T-cell (primary cell): ENCODE measurements around the gene FYB1. TPM values are rescaled to one million over a fixed set of nuclear protein-coding genes. Genes with fewer than 3 reads are reported as not detected.

Experiments used
- ATAC-seq, 4 experiments: fragments of 200-7000 bp in 3 of 4; fragments of 150-1000 bp in 1 of 4; cut with Tn5 transposase; replicated peaks in 1 of 4; 1 replicate in 3 of 4; 2 replicates in 1 of 4; pipeline ENCODE4 v1.10.0; 2021; ENCODE audit warnings: moderate library complexity in 3 of 4, mild to moderate bottlenecking in 2 of 4, moderate number of reproducible peaks in 1 of 4
- CTCF ChIA-PET, 2 donors: fragments of 300-600 bp; sonication (Branson Sonifier 250); formaldehyde crosslinking; loops; one replicate each; lab custom pipeline; 2022; ENCODE audit warnings: antibody characterized with exemption in 2 of 2; lab: Charles Lee
- POLR2A ChIA-PET, 2 donors: fragments of 300-600 bp; sonication (Branson Sonifier 250); formaldehyde crosslinking; loops; one replicate each; lab custom pipeline; 2022; ENCODE audit warnings: antibody characterized with exemption in 2 of 2; lab: Charles Lee
- DNase-seq, 35 experiments: peaks; one replicate each; pipeline versions ENCODE4 v3.0.0 to v3.0.0-alpha.2; 2013 to 2023
- H3K27ac ChIP-seq: one replicate; pipeline ENCODE4 v1.5.1; 2013; ENCODE audit warnings: low read length
- H3K27me3 ChIP-seq, 2 experiments: replicated peaks in 1 of 2; 1 replicate in 1 of 2; 2 replicates in 1 of 2; pipeline versions ENCODE4 v1.6.1 to v1.7.0; 2013; ENCODE audit warnings: low read length in 1 of 2, mixed read lengths in 1 of 2; ENCODE audit not compliant: control insufficient read depth in 2 of 2, insufficient read depth in 2 of 2; ENCODE audit errors: extremely low read depth in 1 of 2
- H3K36me3 ChIP-seq, 2 donors: 1 replicate in 1 of 2; 2 replicates in 1 of 2; pipeline versions ENCODE4 v1.6.1 to v1.7.0; 2013; ENCODE audit warnings: low read length in 1 of 2; ENCODE audit not compliant: control insufficient read depth in 2 of 2, insufficient read depth in 1 of 2; ENCODE audit errors: extremely low read depth in 1 of 2
- H3K4me1 ChIP-seq, 2 experiments: 1 replicate in 1 of 2; 2 replicates in 1 of 2; pipeline versions ENCODE4 v1.6.1 to v1.7.0; 2013; ENCODE audit warnings: low read length in 2 of 2, mixed read lengths in 1 of 2; ENCODE audit not compliant: insufficient read depth in 2 of 2, control insufficient read depth in 1 of 2; ENCODE audit errors: extremely low read depth in 1 of 2
- H3K4me3 ChIP-seq, 2 donors: 1 replicate in 1 of 2; 2 replicates in 1 of 2; pipeline versions ENCODE4 v1.5.1 to v1.7.0; 2013; ENCODE audit warnings: mild to moderate bottlenecking in 2 of 2, low read length in 1 of 2, moderate library complexity in 1 of 2; ENCODE audit not compliant: control insufficient read depth in 1 of 2; ENCODE audit errors: extremely low read depth in 1 of 2
- H3K9me3 ChIP-seq: 2 replicates; pipeline ENCODE4 v1.7.0; 2013
- H3K27ac Mint-ChIP-seq, 2 donors: one replicate each; pipeline ENCODE4 v1.8.0; 2020 to 2021; ENCODE audit warnings: mild to moderate bottlenecking in 2 of 2, mixed read lengths in 2 of 2
- H3K27me3 Mint-ChIP-seq, 2 donors: one replicate each; pipeline ENCODE4 v1.8.0; 2021 to 2022; ENCODE audit warnings: mixed read lengths in 2 of 2
- H3K36me3 Mint-ChIP-seq: one replicate; pipeline ENCODE4 v1.8.0; 2021; ENCODE audit warnings: mixed read lengths
- H3K4me1 Mint-ChIP-seq, 3 donors: one replicate each; pipeline ENCODE4 v1.8.0; 2020 to 2022; ENCODE audit warnings: mixed read lengths in 3 of 3, mild to moderate bottlenecking in 1 of 3
- H3K4me3 Mint-ChIP-seq, 3 donors: one replicate each; pipeline ENCODE4 v1.8.0; 2020 to 2022; ENCODE audit warnings: mild to moderate bottlenecking in 3 of 3, mixed read lengths in 3 of 3, moderate library complexity in 3 of 3
- H3K9me3 Mint-ChIP-seq, 3 donors: one replicate each; pipeline ENCODE4 v1.8.0; 2020 to 2022; ENCODE audit warnings: mixed read lengths in 3 of 3
- WGBS: methylation state at CpG from one replicate; pipeline ENCODE4 v1.1.5; 2013; ENCODE audit warnings: missing lambda C conversion rate; ENCODE audit not compliant: insufficient coverage; 5-methylcytosine and 5-hydroxymethylcytosine counted together
- total RNA-seq, 35 experiments: library from RNA in 6 of 35; stranded (reverse) in 6 of 35; fragments of 120-200 nt in 1 of 35; gene quantifications; one replicate each; pipeline versions ENCODE4 v1.2.1 to v1.2.4 and lab custom pipeline; 2013 to 2026

Gene FYB1
- total RNA-seq, 5 donors from 2014 or later (not counting 1 experiment from before 2014, with no cell fraction given): 372 to 769 (median 428) TPM

DNA sequence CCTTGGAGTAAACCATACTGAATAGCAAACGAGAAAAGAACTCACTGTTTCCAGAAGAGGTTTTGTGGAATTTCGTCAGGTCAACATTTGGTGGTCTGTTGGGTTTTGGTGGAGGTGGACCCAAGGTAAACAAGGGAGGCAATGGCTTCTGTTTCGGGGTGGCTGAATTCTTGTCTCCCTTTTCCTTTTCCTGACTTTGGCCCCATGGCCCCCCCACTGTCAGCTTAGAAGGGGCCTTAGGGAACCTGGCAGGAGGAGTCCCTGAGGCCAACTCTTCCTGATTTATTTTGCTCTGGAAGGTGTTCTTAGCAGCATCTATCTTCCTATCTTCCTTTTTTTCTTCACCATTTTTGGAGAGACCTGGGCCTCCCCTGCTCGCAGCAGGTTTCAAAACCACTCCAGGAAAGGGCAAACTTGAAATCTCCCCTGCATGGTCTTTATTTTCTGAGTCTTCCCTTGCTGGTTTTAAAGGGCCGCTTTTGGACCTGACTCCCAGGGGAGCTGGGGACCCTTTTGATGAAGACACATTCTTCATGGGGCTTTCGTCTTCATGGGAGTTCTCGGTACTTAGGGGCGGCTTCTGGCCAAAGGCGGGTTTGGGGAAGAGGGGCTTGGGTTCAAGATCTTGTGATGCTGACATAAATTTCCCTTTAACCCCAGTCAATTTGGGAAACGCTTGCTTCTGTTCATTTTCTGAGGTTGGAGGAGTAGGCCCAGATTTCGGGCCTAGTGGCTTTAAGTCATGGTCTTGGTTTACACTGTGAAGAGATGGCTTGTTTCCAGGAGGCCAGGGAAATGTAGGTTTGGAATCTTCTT lies 17.4 kb downstream of the FYB1 start:
- Histone ChIP-seq H3K27me3 (no peaks in the 10 kb centered on the region), H3K9me3 (no peaks in the 10 kb centered on the region), H3K4me3 (peak overlapping the region; percentile 78 to 93), H3K36me3 (peaks cover 0 to 2% of the 10 kb centered on the region in 2 donors), H3K27ac (peak overlapping the region; percentile 87), H3K4me1 (peaks cover 26 to 36% of the 10 kb centered on the region in 2 experiments)
- Mint-ChIP-seq H3K4me1 (peaks cover 39 to 47% (median 45%) of the 10 kb centered on the region in 3 donors), H3K4me3 (peak overlapping the region; percentile 92 to 95 (median 95)), H3K27ac (peak overlapping the region; percentile 96 to 98), H3K9me3 (no peaks in the 10 kb centered on the region), H3K27me3 (no peaks in the 10 kb centered on the region), H3K36me3 (peaks cover 18% of the 10 kb centered on the region)
- DNase-seq (peak in 1 of 35 experiments; percentile 40), ATAC-seq (no peak)
- WGBS: 6% methylated on average over 6 of the region's 11 CpGs
- ChIA-PET CTCF (interaction anchor here (0.6 to 4.5 kb wide), 18 partner anchors 7 to 345 kb away, joined by 3 to 67 read pairs (median 4); partner anchors contain the start of gene FYB1 (in 1 of the 2)), POLR2A (interaction anchor here (0.5 to 1.5 kb wide), 9 partner anchors 10 to 77 kb away, joined by 3 to 4 read pairs (median 3); no protein-coding TSS in a partner anchor)

DNA sequence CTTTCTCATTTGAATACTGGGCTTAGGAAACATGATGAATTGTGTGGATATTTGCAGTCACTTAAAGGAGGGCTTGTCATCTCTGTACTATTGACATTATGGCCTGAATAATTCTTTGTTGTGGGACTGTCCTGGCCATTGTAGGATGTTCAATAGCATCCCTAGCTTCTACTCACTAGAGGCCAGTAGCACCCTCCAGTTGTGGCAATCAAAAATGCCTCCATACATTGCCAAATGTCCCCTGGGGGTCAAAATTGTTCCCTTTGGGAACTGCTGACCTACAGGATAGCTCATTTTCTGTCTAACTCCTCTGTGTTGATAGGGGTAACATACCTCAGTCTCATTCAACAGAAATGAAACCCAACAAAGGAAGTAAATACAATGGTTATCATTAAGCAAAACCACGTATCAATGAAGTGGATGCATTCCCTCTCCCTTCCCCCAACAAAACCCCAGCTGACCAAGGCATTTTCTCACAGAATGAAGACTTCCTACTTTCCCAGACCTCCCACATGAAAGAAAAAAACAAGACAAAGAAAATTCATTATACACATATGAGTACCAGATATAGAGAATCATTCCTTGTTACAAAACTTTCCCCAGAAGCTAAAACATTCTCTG lies 18.1 kb downstream of the FYB1 start:
- H3K9me3 Mint-ChIP-seq: no peaks in the 10 kb centered on the region

DNA sequence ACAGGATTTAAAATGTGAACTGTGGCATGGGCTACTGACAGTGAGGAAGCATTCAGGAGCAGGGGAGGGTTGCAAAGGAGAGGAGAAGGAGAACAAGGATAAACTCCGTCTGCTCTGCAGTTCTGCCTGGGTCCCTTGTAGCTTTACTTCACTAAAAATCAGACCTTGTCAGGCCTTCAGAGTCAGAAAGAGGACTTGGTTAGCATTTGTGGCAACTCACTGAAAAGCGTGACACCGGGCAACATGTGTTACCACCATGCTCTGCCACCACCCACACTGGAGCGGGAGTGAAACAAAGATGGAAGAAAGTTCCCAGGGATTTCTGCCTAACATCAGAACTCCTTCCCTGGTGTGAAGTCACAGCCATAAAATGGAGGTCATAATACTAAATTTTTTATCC lies 19.3 kb downstream of the FYB1 start:
- peak overlapping the region; percentile 92 to 95 (median 95) for H3K4me3 Mint-ChIP-seq
- Histone ChIP-seq H3K27ac (peak overlapping the region; percentile 87), H3K4me3 (peak overlapping the region; percentile 78 to 93), H3K9me3 (no peaks in the 10 kb centered on the region), H3K27me3 (no peaks in the 10 kb centered on the region), H3K4me1 (peaks cover 34 to 35% of the 10 kb centered on the region in 2 experiments), H3K36me3 (peaks cover 0 to 7% of the 10 kb centered on the region in 2 donors)
- DNase-seq: peak in 2 of 35 experiments; percentile 42 to 51
- no peaks in the 10 kb centered on the region for H3K27me3 Mint-ChIP-seq
- WGBS: no CpG with 5 or more reads among the region's 4 CpGs
- peaks cover 30% of the 10 kb centered on the region for H3K36me3 Mint-ChIP-seq
- peak overlapping the region; percentile 96 to 98 for H3K27ac Mint-ChIP-seq
- peak in 3 of 4 experiments; percentile 14 to 28 (median 24) for ATAC-seq
- H3K9me3 Mint-ChIP-seq: no peaks in the 10 kb centered on the region
- POLR2A ChIA-PET: interaction anchor here (1.1 to 2.3 kb wide), 5 partner anchors 11 to 17 kb away, joined by 3 to 9 read pairs (median 4); no protein-coding TSS in a partner anchor
- CTCF ChIA-PET: interaction anchor here (0.8 to 4.5 kb wide), 17 partner anchors 9 to 347 kb away, joined by 3 to 67 read pairs (median 5); partner anchors contain the start of gene FYB1 (in 1 of the 2)
- H3K4me1 Mint-ChIP-seq: peaks cover 37 to 44% (median 43%) of the 10 kb centered on the region in 3 donors

More for the DNA sequence above, 18.1 kb downstream of the FYB1 start:
- Mint-ChIP-seq H3K27me3 (no peaks in the 10 kb centered on the region), H3K36me3 (peaks cover 24% of the 10 kb centered on the region), H3K27ac (peak overlapping the region; percentile 96 to 98), H3K4me1 (peaks cover 39 to 48% (median 45%) of the 10 kb centered on the region in 3 donors), H3K4me3 (peak overlapping the region; percentile 92 to 95 (median 95))
- peak overlapping the region; percentile 87 for H3K27ac ChIP-seq
- WGBS: no CpG with 5 or more reads among the region's 1 CpG
- H3K9me3 ChIP-seq: no peaks in the 10 kb centered on the region
- H3K36me3 ChIP-seq: peaks cover 0 to 2% of the 10 kb centered on the region in 2 donors
- CTCF ChIA-PET: interaction anchor here (0.6 to 4.5 kb wide), 26 partner anchors 8 to 346 kb away, joined by 3 to 67 read pairs (median 4); partner anchors contain the start of gene FYB1 (in 1 of the 2)
- H3K4me3 ChIP-seq: peak overlapping the region; percentile 78 to 93
- POLR2A ChIA-PET: interaction anchor here (0.5 to 2.3 kb wide), 9 partner anchors 9 to 77 kb away, joined by 3 to 9 read pairs (median 3); no protein-coding TSS in a partner anchor
- no peaks in the 10 kb centered on the region for H3K27me3 ChIP-seq
- peaks cover 30 to 35% of the 10 kb centered on the region in 2 experiments for H3K4me1 ChIP-seq
- peak in 1 of 35 experiments; percentile 47 for DNase-seq
- ATAC-seq: no peak

- H3K36me3 ChIP-seq: peaks cover 0 to 14% of the 10 kb centered on the region in 2 donors
- Mint-ChIP-seq H3K27ac (peak overlapping the region; percentile 96 to 98), H3K36me3 (peaks cover 37% of the 10 kb centered on the region), H3K4me3 (peak overlapping the region; percentile 92 to 95 (median 95)), H3K4me1 (peaks cover 37 to 44% (median 43%) of the 10 kb centered on the region in 3 donors), H3K9me3 (no peaks in the 10 kb centered on the region), H3K27me3 (no peaks in the 10 kb centered on the region)
- no CpG with 5 or more reads among the region's 3 CpGs for WGBS
- peak overlapping the region; percentile 87 for H3K27ac ChIP-seq
- ATAC-seq (no peak), DNase-seq (no peak)
- no peaks in the 10 kb centered on the region for H3K9me3 ChIP-seq
- H3K27me3 ChIP-seq: no peaks in the 10 kb centered on the region
- CTCF ChIA-PET: interaction anchor here (0.7 to 4.5 kb wide), 8 partner anchors 8 to 1162 kb away, joined by 3 to 67 read pairs (median 4); partner anchors contain the start of gene FYB1 (in 1 of the 2)
- POLR2A ChIA-PET: interaction anchor here in 1 of 2 donors (1.1 to 2.3 kb wide), 3 partner anchors 13 to 18 kb away, joined by 3 to 9 read pairs (median 6); no protein-coding TSS in a partner anchor
- peak overlapping the region; percentile 78 to 93 for H3K4me3 ChIP-seq
- H3K4me1 ChIP-seq: peaks cover 34 to 35% of the 10 kb centered on the region in 2 experiments
Measured at GRCh38 chr5:39199335-39199734, 20.0 kb downstream of the FYB1 start.

DNA sequence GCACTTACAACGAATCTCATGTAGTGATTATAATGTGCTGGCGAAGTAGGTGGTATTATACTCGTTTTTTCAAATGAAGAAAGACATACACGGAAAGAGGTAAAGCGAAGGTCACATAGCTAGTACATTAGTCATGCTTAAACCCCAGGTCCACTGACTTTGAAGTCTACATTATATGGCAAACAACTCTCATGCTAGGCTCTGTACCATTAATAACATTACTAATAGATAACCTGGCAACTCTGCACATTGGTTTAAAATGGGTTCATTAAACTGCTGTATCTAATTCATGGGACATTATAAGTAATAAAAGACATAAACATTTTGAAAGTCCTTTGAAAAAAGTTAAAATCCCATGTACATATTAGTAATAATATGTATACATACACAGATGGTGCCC lies 21.2 kb downstream of the FYB1 start:
- ChIA-PET CTCF (interaction anchor here in 1 of 2 donors (1.0 to 1.4 kb wide), 3 partner anchors 11 to 21 kb away, joined by 4 to 6 read pairs (median 5); no protein-coding TSS in a partner anchor), POLR2A (no interaction called here)
- Mint-ChIP-seq H3K36me3 (peaks cover 48% of the 10 kb centered on the region), H3K4me3 (peak overlapping the region; percentile 74 to 95 (median 81)), H3K4me1 (peaks cover 38 to 46% (median 45%) of the 10 kb centered on the region in 3 donors), H3K27me3 (no peaks in the 10 kb centered on the region), H3K27ac (peak overlapping the region; percentile 81 to 91), H3K9me3 (no peaks in the 10 kb centered on the region)
- DNase-seq: peak in 1 of 35 experiments; percentile 42
- peak in 3 of 4 experiments; percentile 27 to 39 (median 32) for ATAC-seq
- H3K36me3 ChIP-seq: peaks cover 0 to 22% of the 10 kb centered on the region in 2 donors
- H3K27ac ChIP-seq: peak overlapping the region; percentile 72
- H3K27me3 ChIP-seq: no peaks in the 10 kb centered on the region
- WGBS: no CpG with 5 or more reads among the region's 5 CpGs
- peak overlapping the region; percentile 54 to 78 for H3K4me3 ChIP-seq
- H3K9me3 ChIP-seq: no peaks in the 10 kb centered on the region
- peaks cover 37 to 39% of the 10 kb centered on the region in 2 experiments for H3K4me1 ChIP-seq
